Fibroblast of peridontal ligament (primary cell): Measurements from ENCODE around the gene SCART1.
"Not testable (repeated sequence)": the region's sequence is repeated elsewhere in the genome, so short reads cannot be mapped to it uniquely, and the experiment has no call there.

Experiments used
- DNase-seq: peaks from one replicate; pipeline ENCODE4 v3.0.0-alpha.2; 2010; ENCODE audit errors: extremely low read depth

The SCART1 gene

DNA sequence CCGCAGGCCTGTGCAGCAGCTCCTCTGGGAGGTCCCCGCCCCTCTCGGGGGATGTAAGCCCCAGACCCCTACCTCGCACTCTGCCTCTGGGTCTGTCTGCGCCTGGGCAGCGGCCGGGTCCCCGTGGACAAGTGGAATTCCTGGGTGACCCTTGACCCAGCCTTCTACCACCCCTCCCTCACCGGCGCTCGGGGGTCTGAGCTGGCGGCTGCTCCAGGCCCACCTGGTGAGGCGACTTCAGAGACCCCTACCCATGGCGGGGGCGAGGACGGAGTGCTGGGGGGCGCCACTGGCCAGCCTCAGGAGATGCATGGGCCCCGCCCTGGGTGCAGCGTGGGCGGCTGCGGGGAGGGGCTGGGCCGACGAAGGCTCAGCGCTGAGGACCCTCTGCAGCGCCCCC, 21.0 kb upstream of the SCART1 start:
- DNase-seq = not testable (repeated sequence)

DNA sequence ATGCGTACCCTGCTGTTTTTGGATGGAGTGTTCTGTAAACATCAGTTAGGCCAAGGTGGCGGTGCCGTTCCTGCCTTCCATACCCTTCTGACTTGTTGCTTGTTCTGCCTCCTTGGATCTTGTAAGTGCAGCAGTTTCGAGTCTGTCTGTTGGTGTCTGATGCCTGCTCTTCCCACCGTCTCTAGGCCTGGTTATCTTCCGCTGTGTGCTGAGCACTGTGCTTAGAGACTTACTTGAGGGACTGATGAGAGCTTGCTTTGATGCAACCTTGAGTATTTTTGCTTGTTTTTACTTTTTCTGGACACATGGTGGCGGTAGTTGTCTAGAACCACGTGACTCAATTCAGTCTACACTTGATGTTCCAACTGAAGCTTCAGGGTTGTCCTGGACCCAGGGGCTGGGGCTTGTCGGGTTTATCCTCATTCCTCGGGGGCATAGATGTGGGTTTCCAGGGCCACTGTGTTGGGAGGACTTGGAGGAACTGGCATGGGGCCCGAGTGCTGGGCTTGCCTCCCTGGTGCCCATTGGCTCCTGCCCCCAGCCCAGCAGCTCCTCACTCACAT, 15.0 kb upstream of the SCART1 start:
- peak; percentile 4 for DNase-seq

DNA sequence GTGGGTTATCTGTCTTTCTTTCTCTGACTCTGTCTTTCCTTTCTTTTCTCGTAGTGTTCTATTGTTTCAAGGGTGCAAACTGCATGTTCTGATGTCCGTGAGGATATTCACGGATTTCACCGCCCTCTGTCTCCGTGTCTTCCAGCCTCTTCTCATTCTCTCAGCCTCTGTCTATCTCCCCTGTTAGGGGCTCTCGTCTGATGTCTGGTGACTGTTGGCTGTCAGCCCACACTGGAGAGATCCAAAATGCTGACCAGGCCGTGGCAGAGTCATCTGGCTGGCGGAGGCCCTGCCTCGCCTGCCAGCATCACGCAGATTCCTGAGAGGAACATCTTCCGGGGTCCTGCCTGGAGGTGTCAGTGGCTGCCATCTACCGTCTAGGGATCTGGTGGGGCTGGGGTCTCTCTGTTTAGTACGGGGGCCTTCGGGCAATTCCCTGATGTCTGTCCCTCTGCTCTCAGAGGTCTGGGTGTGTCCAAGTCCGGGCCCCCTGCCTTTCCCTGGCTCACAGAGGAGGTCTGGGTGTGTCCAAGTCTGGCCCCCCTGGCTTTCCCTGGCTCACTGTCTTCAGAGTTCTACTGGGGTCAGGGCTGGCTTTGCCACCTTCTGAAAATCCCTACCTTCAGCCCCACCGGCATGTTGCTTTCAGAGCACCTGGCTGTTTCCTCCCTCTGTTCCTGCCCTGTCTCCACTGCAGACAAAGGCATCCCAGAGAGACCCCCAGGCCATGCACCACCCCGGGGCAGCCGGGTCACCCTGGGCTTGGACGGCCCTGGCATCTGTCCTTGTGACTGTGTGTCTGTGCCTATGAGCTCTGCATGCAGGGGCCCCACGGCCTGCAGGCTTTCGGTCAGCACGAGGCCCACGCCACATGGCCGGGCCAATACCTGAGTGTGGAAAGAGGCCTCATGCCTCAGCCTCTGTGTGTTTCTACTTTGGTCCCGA, 14.0 kb upstream of the SCART1 start:
- no peak for DNase-seq

DNA sequence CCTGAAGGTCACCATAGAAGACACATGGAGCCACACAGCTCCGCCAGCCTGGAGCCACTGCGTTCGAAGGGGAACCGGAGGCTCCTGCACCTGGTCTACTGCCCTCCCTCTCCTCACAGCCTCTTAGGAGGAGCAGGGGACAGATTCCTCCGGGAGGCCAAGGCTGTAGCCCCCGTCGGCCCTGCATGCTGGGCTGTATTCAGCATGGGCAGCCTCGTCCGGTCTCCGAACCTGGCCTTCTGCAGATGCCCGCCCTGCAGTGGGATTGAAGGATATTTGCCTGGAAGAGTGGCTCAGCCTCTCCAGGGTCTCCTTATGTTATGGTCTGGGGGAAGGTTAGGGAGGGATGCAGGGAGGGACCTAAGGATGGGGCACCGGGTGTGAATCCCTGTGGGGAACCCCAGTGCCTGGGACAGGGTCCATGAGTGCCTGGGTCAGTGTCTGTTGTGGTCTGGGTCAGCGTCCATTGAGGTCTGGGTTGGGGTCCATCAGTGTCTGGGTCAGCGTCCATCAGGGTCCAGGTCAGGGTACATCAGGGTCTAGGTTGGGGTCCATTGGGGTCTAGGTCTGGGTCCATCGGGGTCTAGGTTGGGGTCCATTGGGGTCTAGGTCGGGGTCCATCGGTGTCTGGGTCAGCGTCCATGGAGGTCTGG, 13.0 kb upstream of the SCART1 start:
- no peak for DNase-seq

DNA sequence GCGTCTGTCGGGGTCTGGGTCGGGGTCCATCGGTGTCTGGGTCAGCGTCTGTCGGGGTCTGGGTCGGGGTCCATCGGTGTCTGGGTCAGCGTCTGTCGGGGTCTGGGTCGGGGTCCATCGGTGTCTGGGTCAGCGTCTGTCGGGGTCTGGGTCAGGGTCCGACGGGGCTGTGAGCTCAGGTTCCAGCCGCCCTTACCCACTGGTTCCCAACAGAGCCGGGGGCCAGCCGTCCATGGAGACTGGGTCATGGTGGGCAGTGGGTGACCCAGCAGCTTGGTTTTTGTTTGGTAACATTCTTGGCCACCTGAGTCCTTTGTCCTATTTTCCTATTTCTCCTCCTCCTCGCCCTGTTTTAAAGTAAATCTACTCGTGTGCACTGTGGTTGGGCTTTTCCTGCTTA, 12.4 kb upstream of the SCART1 start:
- DNase-seq = not testable (repeated sequence)

DNA sequence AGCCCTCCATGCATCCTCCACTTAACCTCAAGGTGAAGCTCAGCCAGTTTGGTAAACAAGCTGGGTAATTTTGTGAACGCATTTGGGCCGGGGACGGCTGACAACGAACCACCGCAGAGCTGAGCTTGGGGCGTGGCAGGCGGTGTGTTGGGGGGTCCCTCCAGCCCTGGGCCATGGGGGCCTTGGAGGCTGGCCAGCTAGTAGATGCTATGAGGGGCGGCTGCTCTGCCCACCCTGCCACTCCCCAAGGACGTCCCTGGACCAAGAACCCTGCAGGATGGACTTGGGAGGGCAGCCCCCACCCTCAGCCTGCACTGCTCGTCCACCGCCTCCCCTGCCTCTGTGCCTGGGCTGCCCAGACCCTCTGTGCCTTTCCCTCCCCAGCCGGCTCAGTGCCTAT, 12.0 kb upstream of the SCART1 start:
- no peak for DNase-seq

DNA sequence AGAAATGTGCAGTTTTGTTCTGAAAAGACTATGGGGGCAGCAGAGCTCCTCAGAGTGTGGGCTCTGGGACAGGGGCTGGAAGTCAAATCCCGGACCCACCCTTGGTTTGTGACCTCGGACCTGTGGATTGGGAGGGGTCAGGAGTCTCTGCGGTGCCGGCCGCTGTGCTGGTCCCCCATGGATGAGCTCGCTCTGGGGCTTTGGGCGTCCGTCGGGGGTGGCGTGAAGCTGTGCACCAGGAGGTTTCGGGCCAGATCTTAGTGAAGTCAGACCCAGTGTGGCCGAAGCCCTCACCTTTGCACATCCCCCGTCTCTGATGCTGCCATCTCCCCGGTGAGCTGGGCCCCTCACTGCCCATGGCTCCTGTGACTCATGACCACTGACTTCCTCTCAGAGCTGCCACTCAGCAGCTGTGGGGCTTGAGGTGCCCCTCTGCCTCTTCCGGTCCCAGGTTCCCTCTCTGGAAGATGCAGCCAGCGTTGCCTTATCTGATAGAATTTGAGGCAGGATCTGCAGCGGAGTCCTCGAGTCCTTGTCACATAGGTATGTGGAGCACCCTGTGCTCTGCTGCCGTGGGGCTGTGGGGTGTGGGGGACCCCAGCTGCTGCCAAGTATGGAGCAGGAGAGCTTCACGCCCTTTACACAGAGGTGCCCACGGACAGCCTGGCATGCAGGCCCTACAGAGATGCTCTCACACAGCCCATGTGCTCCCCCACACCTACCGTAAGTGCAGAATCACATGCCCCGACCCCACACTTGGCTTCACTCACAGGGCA, 11.4 kb upstream of the SCART1 start:
- DNase-seq = no peak

DNA sequence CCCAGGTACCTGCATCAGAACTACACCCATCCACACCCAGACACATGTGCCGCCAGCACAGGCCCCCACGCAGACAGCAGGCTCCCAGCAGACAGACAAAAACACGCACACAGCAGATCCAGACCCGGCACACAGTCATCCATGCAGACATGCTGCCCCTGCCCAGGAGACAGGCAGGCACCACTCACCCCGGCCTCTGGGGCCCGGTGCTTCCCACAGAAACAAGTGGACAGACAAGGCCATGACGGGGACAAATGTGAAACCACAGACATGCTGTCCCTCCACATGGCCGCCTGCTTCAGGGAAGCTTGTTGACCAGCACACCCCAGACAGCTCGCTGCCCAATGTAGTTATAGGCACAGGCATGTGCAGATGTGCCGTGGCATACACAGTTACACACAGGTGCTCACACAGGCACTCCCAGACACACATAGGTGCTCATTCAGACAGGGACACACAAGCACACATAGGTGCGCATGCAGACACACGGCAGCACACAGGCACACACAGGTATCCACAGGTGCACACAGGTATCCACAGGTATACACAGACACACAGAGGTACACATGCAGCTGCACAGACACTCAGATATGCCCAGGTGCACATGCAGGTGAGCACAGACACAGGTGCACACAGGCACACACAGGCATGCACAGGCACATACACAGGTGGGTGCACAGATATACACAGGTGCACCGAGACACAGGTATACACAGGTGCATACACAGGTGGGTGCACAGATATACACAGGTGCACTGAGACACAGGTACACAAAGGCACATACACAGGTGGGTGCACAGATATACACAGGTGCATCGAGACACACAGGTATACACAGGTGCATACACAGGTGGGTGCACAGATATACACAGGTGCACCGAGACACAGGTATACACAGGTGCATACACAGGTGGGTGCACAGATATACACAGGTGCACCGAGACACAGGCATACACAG, 10.5 kb upstream of the SCART1 start:
- no peak for DNase-seq

DNA sequence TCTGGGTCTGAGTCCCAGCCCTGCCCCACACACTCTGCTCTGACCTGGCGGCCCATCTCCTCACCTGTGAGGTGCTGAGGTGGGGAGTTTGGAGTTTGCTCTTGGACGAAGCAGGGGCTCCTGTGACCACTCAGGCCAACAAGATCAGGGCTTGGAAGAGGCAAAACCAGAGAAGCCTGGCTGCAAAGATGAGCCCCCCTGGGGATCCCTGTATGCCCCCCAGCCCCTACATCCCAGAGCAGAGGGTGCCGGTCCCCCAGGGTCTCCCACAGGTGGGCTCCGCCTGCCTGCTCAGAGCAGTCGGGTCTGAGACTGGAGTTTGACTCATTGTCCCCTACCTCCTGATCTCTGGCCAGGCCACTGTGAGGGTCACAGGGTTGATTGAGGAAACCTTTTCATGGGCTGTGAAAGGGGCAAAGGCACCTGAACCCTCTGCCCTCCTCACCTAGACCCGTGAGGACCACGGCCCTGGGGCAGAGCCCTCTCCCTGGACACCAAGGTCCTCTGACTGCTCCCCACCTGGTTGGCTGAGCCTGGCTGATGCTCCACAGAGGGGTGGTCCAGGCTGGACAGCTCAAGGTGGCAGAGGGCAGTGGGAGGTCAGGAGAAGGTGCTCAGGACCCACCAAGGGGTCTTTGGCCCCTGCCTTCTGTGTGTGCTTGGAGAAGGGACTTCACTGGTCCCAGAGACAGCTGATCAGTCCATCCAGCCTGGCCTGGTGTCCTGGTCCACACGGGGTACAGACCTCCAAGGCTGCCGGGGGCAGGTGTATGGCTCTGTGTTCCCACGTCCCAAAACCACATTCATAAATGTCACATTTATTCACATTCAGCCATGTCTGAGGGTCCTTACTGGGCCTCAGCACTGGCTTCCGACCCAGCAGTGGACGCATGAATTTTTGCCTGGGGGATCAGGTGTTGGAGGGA, 9.1 kb upstream of the SCART1 start:
- no peak for DNase-seq

DNA sequence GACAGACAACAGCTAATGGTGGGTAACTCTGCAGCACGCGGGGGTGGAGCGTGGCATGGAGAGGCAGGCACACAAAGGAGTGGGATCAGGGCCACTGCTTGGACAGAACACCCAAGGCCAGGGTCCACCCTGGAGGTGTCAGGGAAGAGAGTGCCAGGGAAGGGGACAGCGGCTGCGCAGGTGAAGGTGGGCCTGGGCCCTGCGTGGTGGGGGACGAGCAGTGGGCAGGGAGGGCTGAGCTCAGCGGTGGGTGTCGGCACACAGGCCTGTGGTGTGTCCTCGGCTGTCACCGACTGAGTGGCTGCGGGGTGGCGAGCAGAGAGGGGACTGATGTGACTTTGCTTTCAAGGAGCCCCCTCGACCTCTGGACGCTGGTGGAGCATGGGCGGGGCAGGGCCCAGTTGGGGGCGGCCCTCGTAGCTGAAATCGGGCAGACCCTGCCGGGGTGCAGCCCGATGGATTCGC, 8.4 kb upstream of the SCART1 start:
- no peak for DNase-seq

DNA sequence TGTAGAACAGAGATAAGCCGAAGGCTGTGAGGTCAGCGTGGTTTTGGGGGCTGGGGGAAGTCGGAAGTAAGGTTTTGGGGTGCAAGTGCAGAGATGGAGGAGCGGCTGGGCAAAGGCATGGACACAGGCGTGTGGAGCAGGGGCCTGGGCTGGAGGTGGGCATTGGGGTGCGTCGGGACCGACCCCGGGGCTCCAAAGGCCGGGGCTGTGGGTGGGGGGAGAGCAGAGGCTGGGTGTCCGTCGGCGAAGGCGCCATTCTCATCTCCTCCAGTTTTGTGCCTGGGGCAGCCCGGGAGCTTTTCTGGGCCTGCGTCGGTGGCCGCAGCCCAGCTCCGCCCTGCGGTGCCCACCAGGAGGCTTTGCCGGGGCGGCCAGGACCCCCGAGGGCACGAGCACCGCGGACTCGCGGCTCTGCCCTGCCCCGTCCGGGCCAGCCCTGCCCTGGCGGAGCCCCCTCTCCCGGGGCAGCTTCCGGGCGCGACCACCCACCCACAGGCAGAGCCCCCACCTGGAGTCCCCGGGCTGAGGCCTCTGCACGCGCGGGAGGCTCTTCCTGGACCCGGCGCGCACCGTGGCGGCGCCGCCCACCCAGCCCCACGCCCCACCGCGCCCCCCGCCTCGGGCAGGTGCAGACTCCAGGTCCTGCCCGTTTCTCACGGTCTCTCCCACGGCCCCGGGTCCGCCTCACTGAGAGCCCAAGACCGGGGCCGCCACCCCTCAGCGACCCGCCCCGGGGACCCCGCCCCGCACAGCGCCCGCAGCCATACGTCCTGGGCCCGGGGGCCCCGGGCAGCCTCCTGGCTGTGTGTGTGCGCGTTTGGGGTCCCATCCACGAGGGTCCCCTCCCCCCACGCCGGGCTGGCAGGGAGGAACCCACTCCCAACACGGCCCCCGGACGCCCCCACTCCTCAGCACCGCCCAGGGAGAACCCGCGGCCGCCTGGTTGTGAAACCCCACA, 7.7 kb upstream of the SCART1 start:
- DNase-seq = no peak

DNA sequence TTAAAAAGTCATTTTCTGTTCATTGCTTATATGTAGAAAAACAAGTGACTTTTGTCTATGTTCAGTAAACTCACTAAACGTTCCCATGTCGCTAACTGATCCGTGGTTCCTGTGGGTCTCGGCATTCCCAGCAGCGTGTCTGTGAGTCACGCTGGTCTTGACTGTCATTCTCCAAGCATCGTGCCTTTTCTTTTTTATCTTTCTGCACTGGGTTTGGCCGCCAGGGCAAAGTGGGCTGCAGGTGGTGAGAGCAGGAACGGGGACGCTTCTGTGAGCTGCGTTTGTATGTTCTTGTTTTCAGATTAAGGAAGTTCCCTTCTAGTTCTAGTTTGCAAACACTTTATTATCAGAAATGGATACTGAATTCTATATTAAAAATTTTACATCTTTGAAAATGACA, 6.8 kb upstream of the SCART1 start:
- no peak for DNase-seq

DNA sequence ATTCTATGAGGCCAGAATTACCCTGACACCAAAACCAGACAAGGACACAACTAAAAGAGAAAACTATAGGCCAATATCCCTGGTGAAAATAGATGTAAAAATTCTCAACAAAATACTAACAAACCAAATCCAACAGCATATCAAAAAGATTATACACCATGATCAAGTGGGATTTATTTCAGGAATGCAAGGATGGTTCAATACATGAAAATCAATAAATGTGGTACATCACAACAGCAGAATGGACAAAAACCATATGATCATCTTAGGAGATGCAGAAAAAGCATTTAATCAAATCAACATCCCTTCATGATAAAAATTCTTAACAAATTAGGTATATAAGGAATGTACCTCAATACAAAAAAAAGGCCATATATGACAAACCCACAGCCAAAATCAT, 5.6 kb upstream of the SCART1 start:
- no peak for DNase-seq

DNA sequence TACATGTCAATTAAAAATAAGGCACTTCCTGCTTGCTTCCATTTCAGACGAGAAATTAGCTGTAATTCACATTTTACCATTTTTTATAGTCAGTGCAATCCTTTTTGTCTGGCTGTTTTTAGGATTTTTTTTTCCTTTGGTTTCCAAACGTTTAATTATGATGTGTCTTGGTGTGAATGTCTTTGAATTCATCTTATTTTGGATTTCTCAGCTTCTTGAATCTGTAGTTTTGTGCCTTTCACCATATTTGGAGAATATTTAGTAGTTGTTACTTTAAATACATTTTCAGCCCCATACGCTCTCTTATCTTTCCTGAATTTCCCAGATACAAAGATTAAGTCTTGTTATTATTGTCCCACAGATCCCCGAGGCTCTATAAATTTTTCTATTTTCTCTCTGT, 2.4 kb upstream of the SCART1 start:
- DNase-seq = no peak

DNA sequence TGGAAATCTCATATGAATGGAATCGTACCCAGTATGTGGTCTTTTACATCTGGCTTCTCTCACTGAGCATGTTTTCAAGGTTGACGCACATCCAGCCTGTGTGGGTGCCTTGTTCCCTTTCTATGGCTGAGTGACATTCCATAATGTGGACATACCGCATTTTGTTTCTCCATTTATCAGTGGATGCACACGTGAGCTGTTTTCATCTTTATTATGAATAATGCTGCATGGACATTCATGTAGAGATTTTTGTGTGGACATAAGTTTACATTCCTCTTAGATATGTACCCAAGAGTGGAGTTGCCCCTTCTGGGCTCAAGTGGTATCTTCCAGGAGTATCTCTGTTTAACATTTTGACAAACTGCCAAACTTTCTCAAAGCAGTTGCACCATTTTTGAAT, 1.3 kb upstream of the SCART1 start:
- no peak for DNase-seq

DNA sequence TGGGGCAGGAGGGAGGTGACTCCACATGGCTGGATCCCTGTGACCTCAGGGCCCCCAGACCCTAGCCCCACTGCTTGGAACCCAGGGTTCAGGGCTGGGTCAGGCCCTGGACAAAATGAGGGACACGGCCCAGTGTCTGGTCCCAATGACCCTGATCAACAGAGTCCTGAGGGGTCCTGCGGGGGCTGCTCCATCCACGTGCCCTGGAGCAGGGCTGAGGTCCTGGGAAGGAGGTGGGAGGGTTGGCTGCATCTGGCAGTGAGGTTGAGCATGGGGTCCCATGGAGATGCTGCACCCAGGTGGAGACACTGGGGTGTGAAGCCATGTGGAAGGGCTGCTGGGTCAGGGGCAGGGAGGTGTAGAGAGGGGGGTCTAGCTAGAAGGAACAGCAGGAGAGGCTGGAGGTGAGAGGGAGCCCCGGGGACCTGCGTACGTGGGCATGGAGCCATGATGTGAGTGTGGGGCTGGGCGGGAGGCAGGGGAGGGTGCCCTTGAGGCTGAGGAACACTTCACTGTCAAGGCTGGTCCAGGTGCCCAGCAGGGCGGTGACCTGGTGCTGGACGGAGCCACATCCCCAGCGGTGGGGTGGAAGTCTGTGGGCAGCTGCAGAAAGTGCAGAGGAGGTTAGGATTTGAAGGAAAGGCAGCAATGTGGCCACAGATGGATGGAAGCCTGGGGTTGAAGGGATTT, 604 bp downstream of the SCART1 start:
- DNase-seq = no peak

DNA sequence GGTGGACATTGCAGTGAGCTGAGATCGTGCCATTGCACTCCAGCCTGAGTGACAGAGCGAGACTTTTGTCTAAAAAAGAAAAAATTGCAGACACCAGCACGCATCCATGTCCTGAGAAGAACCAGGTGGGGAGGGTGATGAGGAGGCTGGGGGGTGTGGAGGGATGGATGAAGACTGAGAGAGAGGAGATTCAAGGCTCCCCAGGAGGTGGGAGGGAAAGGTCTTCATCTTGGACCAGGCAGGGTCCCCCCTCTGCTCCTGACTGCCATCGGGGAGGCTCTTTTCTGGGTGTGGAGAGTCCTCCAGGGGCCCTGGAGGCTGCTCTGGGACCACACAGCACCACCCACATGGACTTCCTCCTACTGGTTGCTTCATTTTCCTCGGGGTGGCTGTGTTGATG, 1.5 kb downstream of the SCART1 start:
- no peak for DNase-seq

DNA sequence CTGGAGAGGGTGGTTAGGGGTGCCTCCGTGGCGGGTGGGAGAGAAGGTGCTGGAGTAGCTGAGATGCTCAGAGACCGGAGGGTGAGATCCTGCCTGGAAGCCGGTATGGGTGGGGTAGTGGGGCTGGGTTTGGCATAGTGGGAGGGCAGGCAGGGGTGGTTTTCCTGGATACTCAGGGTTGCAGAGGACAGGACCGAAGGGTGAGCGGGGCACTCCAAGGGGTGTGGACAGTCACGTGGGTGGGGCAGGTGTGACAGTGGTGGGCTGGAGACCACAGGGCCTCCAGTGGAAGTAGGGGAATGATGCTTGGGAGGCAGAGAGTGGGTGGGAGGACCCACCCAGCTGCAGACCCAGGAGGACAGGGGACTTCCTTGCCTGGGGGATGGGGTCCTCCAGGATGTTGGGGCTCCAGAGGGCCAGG, 1.9 kb downstream of the SCART1 start:
- DNase-seq = no peak
